Body of pancreas (tissue), 4 donors: Measurements from ENCODE around the gene COPG1.

Experiments
- POLR2A ChIP-seq, 3 donors: fragments of 450-650 bp; IDR thresholded peaks; one replicate each; pipeline ENCODE4 v1.6.1; 2016; ENCODE audit warnings: antibody characterized with exemption in 3 of 3, mild to moderate bottlenecking in 2 of 3
- TF ChIP-seq, protein P1 (sequence below), 7 experiments: fragments of 450-650 bp in 4 of 7; fragments of 200-600 bp in 3 of 7; sonication (generic) in 3 of 7; IDR thresholded peaks; one replicate each; pipeline ENCODE4 v1.5.1; 2016 to 2019; ENCODE audit warnings: antibody characterized with exemption in 7 of 7

DNA sequence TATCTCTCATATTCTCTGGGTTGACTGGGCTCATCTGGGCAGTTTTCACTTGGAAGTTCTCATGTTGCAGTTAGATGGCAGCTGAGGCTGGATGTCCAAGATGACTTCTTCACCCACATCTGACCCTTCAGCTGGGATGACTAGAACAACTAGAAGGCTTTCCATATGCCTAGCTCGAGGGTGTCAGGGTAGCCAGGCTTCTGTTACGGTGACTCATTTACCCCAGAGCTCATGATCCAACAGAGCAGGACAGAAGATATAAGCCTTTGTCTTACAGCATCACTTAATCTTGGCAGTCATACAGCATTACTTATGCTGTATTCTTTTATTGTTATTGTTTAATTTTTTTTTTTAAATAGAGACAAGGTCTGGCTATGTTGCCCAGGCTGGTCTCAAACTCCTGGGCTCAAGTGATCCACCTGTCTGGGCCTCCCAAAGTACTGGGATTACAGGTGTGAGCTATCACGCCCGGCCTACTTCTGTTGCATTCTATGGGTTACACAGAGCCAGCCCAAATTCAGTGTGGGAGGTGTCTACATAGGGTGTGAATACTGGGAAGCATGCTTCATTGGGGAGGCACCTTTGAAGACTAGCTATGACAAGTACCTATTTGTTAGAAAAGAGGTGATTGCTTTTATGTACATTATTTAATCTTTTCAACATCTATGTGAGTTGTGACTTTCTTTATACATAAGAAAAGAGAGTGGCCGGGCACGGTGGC, 40.0 kb downstream of the COPG1 start:
- TF ChIP-seq, protein P1, sequence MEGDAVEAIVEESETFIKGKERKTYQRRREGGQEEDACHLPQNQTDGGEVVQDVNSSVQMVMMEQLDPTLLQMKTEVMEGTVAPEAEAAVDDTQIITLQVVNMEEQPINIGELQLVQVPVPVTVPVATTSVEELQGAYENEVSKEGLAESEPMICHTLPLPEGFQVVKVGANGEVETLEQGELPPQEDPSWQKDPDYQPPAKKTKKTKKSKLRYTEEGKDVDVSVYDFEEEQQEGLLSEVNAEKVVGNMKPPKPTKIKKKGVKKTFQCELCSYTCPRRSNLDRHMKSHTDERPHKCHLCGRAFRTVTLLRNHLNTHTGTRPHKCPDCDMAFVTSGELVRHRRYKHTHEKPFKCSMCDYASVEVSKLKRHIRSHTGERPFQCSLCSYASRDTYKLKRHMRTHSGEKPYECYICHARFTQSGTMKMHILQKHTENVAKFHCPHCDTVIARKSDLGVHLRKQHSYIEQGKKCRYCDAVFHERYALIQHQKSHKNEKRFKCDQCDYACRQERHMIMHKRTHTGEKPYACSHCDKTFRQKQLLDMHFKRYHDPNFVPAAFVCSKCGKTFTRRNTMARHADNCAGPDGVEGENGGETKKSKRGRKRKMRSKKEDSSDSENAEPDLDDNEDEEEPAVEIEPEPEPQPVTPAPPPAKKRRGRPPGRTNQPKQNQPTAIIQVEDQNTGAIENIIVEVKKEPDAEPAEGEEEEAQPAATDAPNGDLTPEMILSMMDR (IDR thresholded peaks at IDR 0.05), result no peak
- TF ChIP-seq POLR2A (IDR thresholded peaks at IDR 0.05), result no peak
